Ovary (tissue), 3 donors: ENCODE results near the gene C5orf15.

Source experiments
- CTCF ChIP-seq, 3 donors: fragments of 450-650 bp in 2 of 3; fragments of 200-600 bp in 1 of 3; IDR thresholded peaks; one replicate each; pipeline versions ENCODE4 v1.5.1 to v1.8.0; 2016 to 2022; ENCODE audit warnings: antibody characterized with exemption in 3 of 3, mild to moderate bottlenecking in 1 of 3
- EP300 ChIP-seq: sonication (generic); formaldehyde crosslinking; IDR thresholded peaks from one replicate; pipeline ENCODE4 v1.6.1; 2017; ENCODE audit warnings: antibody characterized with exemption
- POLR2A ChIP-seq: fragments of 450-650 bp; IDR thresholded peaks from one replicate; pipeline ENCODE4 v1.6.1; 2017; ENCODE audit warnings: antibody characterized with exemption, mild to moderate bottlenecking, moderate library complexity
- donor health status: DM: no; HTN: no; CAD: no.

DNA sequence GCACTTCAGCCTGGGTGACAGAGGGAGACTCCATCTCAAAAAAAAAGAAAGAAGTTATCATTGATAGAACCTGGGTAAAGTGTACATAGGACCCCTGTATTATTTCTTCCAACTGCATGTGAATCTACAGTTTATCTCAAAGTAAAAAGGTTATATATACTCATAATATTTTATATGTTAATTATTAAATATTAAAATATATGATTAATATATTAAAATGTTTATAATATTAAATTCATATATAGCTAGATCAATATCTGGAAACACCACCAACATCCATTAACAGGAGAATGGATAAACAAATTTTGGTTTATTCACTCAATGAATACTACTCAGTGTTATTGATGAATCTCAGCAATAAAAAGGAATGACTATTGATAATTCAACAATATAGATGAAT is 19.7 kb downstream of the C5orf15 start:
- no peak for TF ChIP-seq CTCF (IDR thresholded peaks at IDR 0.05)
- no peak for TF ChIP-seq EP300
- no peak for TF ChIP-seq POLR2A
